Urothelium cell line (cell line): Measurements from ENCODE around the gene REXO1.

ENCODE experiments used
- DNase-seq: peaks from one replicate; pipeline ENCODE4 v3.0.0; 2011; ENCODE audit warnings: low spot score, mixed read lengths
- FAIRE-seq: peaks from 2 replicates; lab custom pipeline; 2011; peaks lifted over from hg19 to GRCh38; lab: Jason Lieb, UNC

Gene REXO1

GRCh38 chr19:1768918-1769644 is 79.2 kb downstream of the REXO1 start:
- peak; percentile 68 for FAIRE-seq

GRCh38 chr19:1768248-1768647 is 80.0 kb downstream of the REXO1 start:
- DNase-seq (no peak), FAIRE-seq (no peak)

More at GRCh38 chr19:1768918-1769644, 79.2 kb downstream of the REXO1 start:
- DNase-seq = no peak

DNA sequence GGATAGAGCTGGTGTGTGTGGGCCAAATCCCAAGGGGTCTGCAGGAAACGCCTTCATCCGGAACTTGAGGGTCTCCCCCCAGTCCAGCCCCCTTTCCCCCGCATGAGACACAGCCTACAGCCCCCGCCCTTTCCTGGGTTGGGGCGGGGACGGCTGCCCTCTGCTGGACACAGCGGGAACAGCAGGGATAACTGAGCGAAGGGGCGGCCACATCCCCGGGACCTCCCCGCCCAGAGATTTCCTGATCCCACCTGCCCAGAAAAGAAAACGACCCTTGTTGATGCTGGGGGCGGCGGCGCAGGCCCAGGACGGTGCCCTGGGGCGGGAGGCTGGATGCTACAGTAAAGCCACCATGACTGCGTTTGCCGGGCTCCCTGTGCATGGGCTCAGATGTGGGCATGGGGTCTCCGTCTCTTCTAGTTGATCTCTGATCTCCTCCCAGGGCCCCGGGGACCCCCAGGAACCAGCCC is 80.8 kb downstream of the REXO1 start:
- FAIRE-seq = no peak

GRCh38 chr19:1766800-1767352 is 81.4 kb downstream of the REXO1 start:
- FAIRE-seq = no peak

More for the DNA sequence above, 80.8 kb downstream of the REXO1 start:
- peak; percentile 63 for DNase-seq

DNA sequence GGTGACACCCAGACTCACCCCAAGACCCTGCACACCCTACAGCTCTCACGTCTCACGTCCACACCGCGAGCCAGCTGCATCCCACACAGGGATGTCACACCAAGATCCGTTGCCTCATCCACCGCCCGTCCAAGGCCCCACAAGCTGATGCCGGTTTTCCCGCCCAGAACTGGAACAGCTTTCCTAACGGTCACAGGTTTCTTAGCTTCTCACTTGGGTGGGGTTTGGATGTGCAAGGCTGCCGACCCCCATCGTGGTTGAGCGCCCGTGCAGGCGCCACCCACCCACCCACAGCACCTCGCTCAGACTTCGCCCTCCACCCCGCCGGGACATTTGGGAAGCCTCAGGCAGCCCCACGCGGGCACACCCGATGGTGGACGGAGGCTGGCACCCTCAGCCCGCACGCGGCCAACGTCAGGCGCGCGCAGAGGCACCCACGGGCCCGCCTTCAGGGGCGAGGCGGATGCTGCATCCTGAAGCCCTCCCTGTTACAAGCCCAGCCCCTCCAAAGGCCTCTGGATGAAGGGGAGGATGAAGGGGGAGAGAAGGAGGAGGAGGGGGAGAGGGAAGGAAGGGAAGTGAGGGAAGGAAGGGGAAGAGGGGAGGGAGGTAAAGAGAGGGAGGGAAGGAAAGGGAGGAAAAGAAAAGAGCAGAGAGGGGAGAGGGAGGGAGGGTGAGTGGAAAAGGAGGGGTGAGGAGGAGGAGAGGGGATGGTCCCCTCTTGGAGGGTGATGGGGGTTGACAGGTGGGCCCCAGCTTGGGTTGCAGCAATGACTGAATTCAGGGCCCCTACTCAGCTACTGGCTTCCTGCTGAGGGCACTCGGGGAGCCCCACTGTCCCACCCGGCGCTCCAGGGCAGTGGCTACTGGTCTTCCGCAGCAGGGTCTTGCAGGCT is 82.1 kb downstream of the REXO1 start:
- no peak for FAIRE-seq
- no peak for DNase-seq

More at GRCh38 chr19:1766800-1767352, 81.4 kb downstream of the REXO1 start:
- DNase-seq = no peak
